ENCODE results near the gene SGMS1.

SGMS1 gene

GRCh38 chr10:50605951-50606270 is 17.8 kb downstream of the SGMS1 start:
- no peak for DNase-seq

- DNase-seq = peak; percentile 74
Observed at GRCh38 chr10:50605269-50605950, 18.3 kb downstream of the SGMS1 start.

- DNase-seq = no peak
Observed at GRCh38 chr10:50604809-50605208, 18.9 kb downstream of the SGMS1 start.

- peak; percentile 48 for DNase-seq
Observed at GRCh38 chr10:50604049-50604640, 19.6 kb downstream of the SGMS1 start.

- no peak for DNase-seq
Observed at GRCh38 chr10:50603151-50603850, 20.5 kb downstream of the SGMS1 start.

- DNase-seq = no peak
Observed at GRCh38 chr10:50601974-50602373, 21.8 kb downstream of the SGMS1 start.

GRCh38 chr10:50600831-50601477 is 22.8 kb downstream of the SGMS1 start:
- peak; percentile 53 for DNase-seq

- peak; percentile 93 for DNase-seq
Observed at GRCh38 chr10:50600286-50600685, 23.5 kb downstream of the SGMS1 start.

GRCh38 chr10:50596897-50597296 is 26.9 kb downstream of the SGMS1 start:
- DNase-seq = no peak

GRCh38 chr10:50596456-50596855 is 27.3 kb downstream of the SGMS1 start:
- DNase-seq = no peak

- DNase-seq = no peak
Observed at GRCh38 chr10:50595785-50596184, 28.0 kb downstream of the SGMS1 start.

GRCh38 chr10:50593523-50594376 is 30.0 kb downstream of the SGMS1 start:
- DNase-seq = no peak

GRCh38 chr10:50592961-50593418 is 30.8 kb downstream of the SGMS1 start:
- DNase-seq = no peak

- DNase-seq = no peak
Observed at GRCh38 chr10:50590935-50591334, 32.8 kb downstream of the SGMS1 start.

- no peak for DNase-seq
Observed at GRCh38 chr10:50586740-50587088, 37.0 kb downstream of the SGMS1 start.

GRCh38 chr10:50585921-50586739 is 37.6 kb downstream of the SGMS1 start:
- no peak for DNase-seq

- no peak for DNase-seq
Observed at GRCh38 chr10:50582766-50583762, 40.7 kb downstream of the SGMS1 start.

GRCh38 chr10:50582046-50582445 is 41.7 kb downstream of the SGMS1 start:
- DNase-seq = no peak

- DNase-seq = no peak
Observed at GRCh38 chr10:50580262-50580891, 43.4 kb downstream of the SGMS1 start.

Data from NCI-H2171 treated with DMSO at 0.1 percent for 48 hours (cell line).